HepG2 (cell line): Measurements from ENCODE around the gene CMTM1. TPM values are rescaled to one million over a fixed set of nuclear protein-coding genes. Genes with fewer than 3 reads are reported as not detected.

ENCODE experiments used
- HMG20A ChIP-seq: IDR thresholded peaks from 2 replicates; pipeline ENCODE4 v1.6.1; 2016; ENCODE audit warnings: borderline replicate concordance
- HNF4A ChIP-seq: sonication (generic); formaldehyde crosslinking; IDR thresholded peaks from 2 replicates; pipeline ENCODE4 v1.4.0; 2020; ENCODE audit warnings: missing genetic modification reagents
- LCORL ChIP-seq, 2 experiments: fragments of 450-650 bp in 1 of 2; sonication (generic) in 1 of 2; formaldehyde crosslinking in 1 of 2; IDR thresholded peaks; 2 replicates each; pipeline versions ENCODE4 v1.5.0 to v1.6.1; 2017 to 2020; ENCODE audit warnings: antibody characterized with exemption in 1 of 2, missing genetic modification reagents in 1 of 2
- NFIC ChIP-seq: IDR thresholded peaks from 2 replicates; pipeline ENCODE4 v1.6.1; 2012; ENCODE audit warnings: mild to moderate bottlenecking, low read length, inconsistent platforms
- PRMT3 ChIP-seq: sonication (generic); formaldehyde crosslinking; IDR thresholded peaks from 2 replicates; pipeline ENCODE4 v1.8.1; 2022; ENCODE audit warnings: low read depth, mild to moderate bottlenecking, moderate library complexity, missing genetic modification reagents, borderline replicate concordance
- SAFB2 ChIP-seq: sonication (generic); formaldehyde crosslinking; IDR thresholded peaks from 2 replicates; pipeline ENCODE4 v1.5.1; 2020; ENCODE audit warnings: missing genetic modification reagents, low read depth, mild to moderate bottlenecking, borderline replicate concordance
- ZNF512B ChIP-seq: sonication (generic); formaldehyde crosslinking; IDR thresholded peaks from 2 replicates; pipeline ENCODE4 v1.5.1; 2020; ENCODE audit warnings: missing genetic modification reagents, mild to moderate bottlenecking, borderline replicate concordance
- ZUFSP ChIP-seq: sonication (generic); formaldehyde crosslinking; IDR thresholded peaks from 2 replicates; pipeline ENCODE4 v1.9.0; 2021; ENCODE audit warnings: missing genetic modification reagents, mild to moderate bottlenecking, borderline replicate concordance
- polyA plus RNA-seq, 8 experiments: library from polyadenylated mRNA; depleted of rRNA in 3 of 8; stranded (reverse) in 7 of 8; unstranded in 1 of 8; fragments of >200 nt; fragmentation: Illumina TruSeq in 4 of 8; extraction: Trizol in 4 of 8; gene quantifications; 2 replicates each; pipeline versions ENCODE4 v1.2.1 to v1.2.3, GENCODE V29; 2011 to 2016; ENCODE audit warnings: low read depth in 4 of 8, missing spikeins in 1 of 8, mixed read lengths in 1 of 8; ENCODE audit not compliant: insufficient read depth in 1 of 8
- total RNA-seq, 5 experiments: library from RNA; depleted of rRNA; stranded (reverse); fragments of >200 nt; fragmentation: Illumina TruSeq; extraction: Trizol; gene quantifications; 2 replicates each; pipeline ENCODE4 v1.2.3, GENCODE V29; 2016; ENCODE audit warnings: low read depth in 1 of 5
- TF ChIP-seq, protein P1 (sequence below): sonication (generic); formaldehyde crosslinking; IDR thresholded peaks from 2 replicates; pipeline ENCODE4 v1.9.0; 2021; ENCODE audit warnings: mild to moderate bottlenecking, missing genetic modification reagents
- TF ChIP-seq, protein P2 (sequence below): IDR thresholded peaks from 2 replicates; pipeline ENCODE4 v1.6.1; 2016; ENCODE audit warnings: mild to moderate bottlenecking
- TF ChIP-seq, protein P3 (sequence below): sonication (generic); formaldehyde crosslinking; conservative IDR thresholded peaks from 2 replicates; pipeline ENCODE4 v1.4.0; 2020; ENCODE audit warnings: missing genetic modification reagents
- TF ChIP-seq, protein P4 (sequence below): sonication (generic); formaldehyde crosslinking; IDR thresholded peaks from 2 replicates; pipeline ENCODE4 v1.8.0; 2022; ENCODE audit warnings: missing genetic modification reagents, low read depth, mild to moderate bottlenecking, borderline replicate concordance

CMTM1 gene
- total and polyA plus RNA-seq, 2 of the 13 experiments (the other 11 are each of a cell fraction or from before 2014, with no cell fraction given) = 1.7 to 2.9 TPM

DNA sequence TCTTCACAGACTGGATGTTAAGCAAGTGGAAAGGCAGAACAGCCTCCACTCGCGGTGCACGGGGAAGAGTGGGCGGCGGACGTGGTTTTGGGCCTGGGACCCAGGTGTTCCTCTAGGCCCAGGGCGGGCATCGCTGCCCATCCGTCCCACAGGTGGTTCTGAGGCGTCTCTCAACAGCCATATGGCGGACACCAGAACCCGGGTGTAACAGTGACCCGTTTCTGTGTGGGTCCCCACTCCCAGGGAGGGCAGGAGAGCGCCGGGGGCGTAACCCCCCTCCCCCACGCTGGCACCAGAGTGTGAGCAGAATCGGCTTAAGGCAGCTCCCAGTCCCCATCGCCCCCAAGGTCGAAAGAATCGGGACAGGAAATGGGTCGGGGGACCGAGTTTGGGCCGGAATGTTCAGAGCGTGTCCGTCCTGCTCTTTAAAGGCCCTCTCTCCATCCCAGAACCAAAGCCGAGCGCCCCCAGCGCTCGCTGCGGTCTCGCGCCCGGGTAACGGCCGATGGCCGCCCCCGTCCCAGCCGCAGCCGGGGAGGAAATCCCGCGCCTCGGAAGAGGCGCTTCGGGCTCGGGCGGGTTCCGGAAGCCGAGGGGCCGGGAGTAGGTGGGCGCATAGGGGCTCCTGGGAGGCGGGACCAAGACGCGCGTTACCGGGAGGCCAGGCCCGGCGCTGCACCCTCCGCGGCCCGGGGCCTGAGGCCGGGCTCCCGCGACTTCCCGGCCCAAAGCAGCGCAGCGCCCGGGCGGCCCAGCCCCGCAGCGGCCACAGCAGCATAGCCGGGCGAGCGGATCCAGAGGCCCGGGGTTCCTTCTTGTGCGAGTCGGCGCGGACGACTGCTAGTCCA lies 16.7 kb upstream of the CMTM1 start, which contains the start of gene TK2 (continued):
- TF ChIP-seq, protein P1, sequence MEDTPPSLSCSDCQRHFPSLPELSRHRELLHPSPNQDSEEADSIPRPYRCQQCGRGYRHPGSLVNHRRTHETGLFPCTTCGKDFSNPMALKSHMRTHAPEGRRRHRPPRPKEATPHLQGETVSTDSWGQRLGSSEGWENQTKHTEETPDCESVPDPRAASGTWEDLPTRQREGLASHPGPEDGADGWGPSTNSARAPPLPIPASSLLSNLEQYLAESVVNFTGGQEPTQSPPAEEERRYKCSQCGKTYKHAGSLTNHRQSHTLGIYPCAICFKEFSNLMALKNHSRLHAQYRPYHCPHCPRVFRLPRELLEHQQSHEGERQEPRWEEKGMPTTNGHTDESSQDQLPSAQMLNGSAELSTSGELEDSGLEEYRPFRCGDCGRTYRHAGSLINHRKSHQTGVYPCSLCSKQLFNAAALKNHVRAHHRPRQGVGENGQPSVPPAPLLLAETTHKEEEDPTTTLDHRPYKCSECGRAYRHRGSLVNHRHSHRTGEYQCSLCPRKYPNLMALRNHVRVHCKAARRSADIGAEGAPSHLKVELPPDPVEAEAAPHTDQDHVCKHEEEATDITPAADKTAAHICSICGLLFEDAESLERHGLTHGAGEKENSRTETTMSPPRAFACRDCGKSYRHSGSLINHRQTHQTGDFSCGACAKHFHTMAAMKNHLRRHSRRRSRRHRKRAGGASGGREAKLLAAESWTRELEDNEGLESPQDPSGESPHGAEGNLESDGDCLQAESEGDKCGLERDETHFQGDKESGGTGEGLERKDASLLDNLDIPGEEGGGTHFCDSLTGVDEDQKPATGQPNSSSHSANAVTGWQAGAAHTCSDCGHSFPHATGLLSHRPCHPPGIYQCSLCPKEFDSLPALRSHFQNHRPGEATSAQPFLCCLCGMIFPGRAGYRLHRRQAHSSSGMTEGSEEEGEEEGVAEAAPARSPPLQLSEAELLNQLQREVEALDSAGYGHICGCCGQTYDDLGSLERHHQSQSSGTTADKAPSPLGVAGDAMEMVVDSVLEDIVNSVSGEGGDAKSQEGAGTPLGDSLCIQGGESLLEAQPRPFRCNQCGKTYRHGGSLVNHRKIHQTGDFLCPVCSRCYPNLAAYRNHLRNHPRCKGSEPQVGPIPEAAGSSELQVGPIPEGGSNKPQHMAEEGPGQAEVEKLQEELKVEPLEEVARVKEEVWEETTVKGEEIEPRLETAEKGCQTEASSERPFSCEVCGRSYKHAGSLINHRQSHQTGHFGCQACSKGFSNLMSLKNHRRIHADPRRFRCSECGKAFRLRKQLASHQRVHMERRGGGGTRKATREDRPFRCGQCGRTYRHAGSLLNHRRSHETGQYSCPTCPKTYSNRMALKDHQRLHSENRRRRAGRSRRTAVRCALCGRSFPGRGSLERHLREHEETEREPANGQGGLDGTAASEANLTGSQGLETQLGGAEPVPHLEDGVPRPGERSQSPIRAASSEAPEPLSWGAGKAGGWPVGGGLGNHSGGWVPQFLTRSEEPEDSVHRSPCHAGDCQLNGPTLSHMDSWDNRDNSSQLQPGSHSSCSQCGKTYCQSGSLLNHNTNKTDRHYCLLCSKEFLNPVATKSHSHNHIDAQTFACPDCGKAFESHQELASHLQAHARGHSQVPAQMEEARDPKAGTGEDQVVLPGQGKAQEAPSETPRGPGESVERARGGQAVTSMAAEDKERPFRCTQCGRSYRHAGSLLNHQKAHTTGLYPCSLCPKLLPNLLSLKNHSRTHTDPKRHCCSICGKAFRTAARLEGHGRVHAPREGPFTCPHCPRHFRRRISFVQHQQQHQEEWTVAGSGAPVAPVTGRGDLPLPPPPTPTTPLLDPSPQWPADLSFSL = no peak
- TF ChIP-seq, protein P2, sequence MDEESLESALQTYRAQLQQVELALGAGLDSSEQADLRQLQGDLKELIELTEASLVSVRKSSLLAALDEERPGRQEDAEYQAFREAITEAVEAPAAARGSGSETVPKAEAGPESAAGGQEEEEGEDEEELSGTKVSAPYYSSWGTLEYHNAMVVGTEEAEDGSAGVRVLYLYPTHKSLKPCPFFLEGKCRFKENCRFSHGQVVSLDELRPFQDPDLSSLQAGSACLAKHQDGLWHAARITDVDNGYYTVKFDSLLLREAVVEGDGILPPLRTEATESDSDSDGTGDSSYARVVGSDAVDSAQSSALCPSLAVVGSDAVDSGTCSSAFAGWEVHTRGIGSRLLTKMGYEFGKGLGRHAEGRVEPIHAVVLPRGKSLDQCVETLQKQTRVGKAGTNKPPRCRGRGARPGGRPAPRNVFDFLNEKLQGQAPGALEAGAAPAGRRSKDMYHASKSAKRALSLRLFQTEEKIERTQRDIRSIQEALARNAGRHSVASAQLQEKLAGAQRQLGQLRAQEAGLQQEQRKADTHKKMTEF (CRISPR knock-in tag) = peak; percentile 84; the same call in 1 of the 2 replicates
- TF ChIP-seq NFIC (no peak), HNF4A (CRISPR knock-in tag) (no peak), ZUFSP (no peak), LCORL (IDR thresholded peaks at IDR 0.05) (no peak), LCORL (CRISPR knock-in tag; IDR thresholded peaks at IDR 0.05) (peak; percentile 20; the same call in 1 of the 2 replicates), ZNF512B (CRISPR knock-in tag) (peak; percentile 69; the same call in 1 of the 2 replicates), HMG20A (CRISPR knock-in tag) (no peak), SAFB2 (CRISPR knock-in tag) (peak; percentile 84), PRMT3 (CRISPR knock-in tag) (peak; percentile 30; the same call in 1 of the 2 replicates)
- TF ChIP-seq, protein P3, sequence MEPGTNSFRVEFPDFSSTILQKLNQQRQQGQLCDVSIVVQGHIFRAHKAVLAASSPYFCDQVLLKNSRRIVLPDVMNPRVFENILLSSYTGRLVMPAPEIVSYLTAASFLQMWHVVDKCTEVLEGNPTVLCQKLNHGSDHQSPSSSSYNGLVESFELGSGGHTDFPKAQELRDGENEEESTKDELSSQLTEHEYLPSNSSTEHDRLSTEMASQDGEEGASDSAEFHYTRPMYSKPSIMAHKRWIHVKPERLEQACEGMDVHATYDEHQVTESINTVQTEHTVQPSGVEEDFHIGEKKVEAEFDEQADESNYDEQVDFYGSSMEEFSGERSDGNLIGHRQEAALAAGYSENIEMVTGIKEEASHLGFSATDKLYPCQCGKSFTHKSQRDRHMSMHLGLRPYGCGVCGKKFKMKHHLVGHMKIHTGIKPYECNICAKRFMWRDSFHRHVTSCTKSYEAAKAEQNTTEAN (CRISPR knock-in tag) = peak; percentile 51
- TF ChIP-seq, protein P4, sequence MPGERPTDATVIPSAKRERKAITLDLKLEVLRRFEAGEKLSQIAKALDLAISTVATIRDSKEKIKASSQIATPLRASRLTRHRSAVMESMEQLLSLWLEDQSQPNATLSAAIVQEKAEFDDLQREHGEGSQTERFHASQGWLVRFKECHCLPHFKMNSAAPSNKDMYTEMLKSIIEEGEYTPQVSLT (CRISPR knock-in tag) = 0 out of 2 replicates have a peak, but pooled peaks have one; percentile 42
